B cell (primary cell): ENCODE results near the gene CNOT6L. TPM values are rescaled to one million over a fixed set of nuclear protein-coding genes. Genes with fewer than 3 reads are reported as not detected.

Experiments used
- ATAC-seq: fragments of 200-7000 bp; cut with Tn5 transposase; one replicate; pipeline ENCODE4 v1.10.0; 2021; ENCODE audit warnings: low read depth, mild to moderate bottlenecking, moderate number of reproducible peaks, moderate library complexity
- CTCF ChIA-PET: fragments of 350-600 bp; sonication (Branson Sonifier 250); formaldehyde crosslinking; loops from one replicate; lab custom pipeline; 2021; ENCODE audit warnings: antibody characterized with exemption, inconsistent platforms; lab: Charles Lee
- POLR2A ChIA-PET: fragments of 350-600 bp; sonication (Branson Sonifier 250); formaldehyde crosslinking; loops from one replicate; lab custom pipeline; 2021; ENCODE audit warnings: antibody characterized with exemption; lab: Charles Lee
- DNase-seq: peaks from one replicate; pipeline ENCODE4 v3.0.0; 2013
- H2AFZ ChIP-seq: 2 replicates; pipeline ENCODE4 v1.6.1; 2012; ENCODE audit warnings: mild to moderate bottlenecking, low read depth, low read length; ENCODE audit not compliant: insufficient read depth, poor library complexity, severe bottlenecking
- H3K27ac ChIP-seq, 2 donors: 1 replicate in 1 of 2; 2 replicates in 1 of 2; pipeline ENCODE4 v1.5.1; 2012 to 2013; ENCODE audit warnings: low read length in 2 of 2, mild to moderate bottlenecking in 2 of 2, moderate library complexity in 1 of 2
- H3K27me3 ChIP-seq, 4 experiments: fragments of 200-600 bp in 1 of 4; sonication (generic) in 1 of 4; replicated peaks in 1 of 4; 1 replicate in 2 of 4; 2 replicates in 2 of 4; pipeline versions ENCODE4 v1.6.1 to v1.7.0; 2013 to 2016; ENCODE audit warnings: low read length in 3 of 4, mild to moderate bottlenecking in 2 of 4, mixed read lengths in 1 of 4, moderate library complexity in 1 of 4; ENCODE audit not compliant: insufficient read depth in 4 of 4, control insufficient read depth in 3 of 4; ENCODE audit errors: control extremely low read depth in 1 of 4
- H3K36me3 ChIP-seq, 2 experiments: replicated peaks in 1 of 2; 1 replicate in 1 of 2; 2 replicates in 1 of 2; pipeline versions ENCODE4 v1.6.1 to v1.7.1; 2013; ENCODE audit warnings: low read length in 1 of 2; ENCODE audit not compliant: insufficient read depth in 2 of 2, control insufficient read depth in 1 of 2; ENCODE audit errors: control extremely low read depth in 1 of 2, extremely low read depth in 1 of 2
- H3K4me1 ChIP-seq, 2 donors: fragments of 200-600 bp in 1 of 2; sonication (generic) in 1 of 2; 1 replicate in 1 of 2; 2 replicates in 1 of 2; pipeline versions ENCODE4 v1.5.1 to v1.6.1; 2013 to 2017; ENCODE audit warnings: low read length in 2 of 2; ENCODE audit not compliant: control insufficient read depth in 2 of 2, insufficient read depth in 2 of 2
- H3K4me2 ChIP-seq: replicated peaks from 2 replicates; pipeline ENCODE3; 2012; ENCODE audit warnings: mild to moderate bottlenecking, low read depth, low read length; ENCODE audit not compliant: poor library complexity, severe bottlenecking
- H3K4me3 ChIP-seq, 5 experiments: fragments of 200-600 bp in 1 of 5; sonication (generic) in 1 of 5; 1 replicate in 3 of 5; 2 replicates in 2 of 5; pipeline versions ENCODE4 v1.5.1 to v1.7.0; 2011 to 2016; ENCODE audit warnings: low read length in 4 of 5, mild to moderate bottlenecking in 4 of 5, low read depth in 2 of 5, control low read depth in 1 of 5, moderate library complexity in 1 of 5; ENCODE audit not compliant: insufficient read depth in 1 of 5; ENCODE audit errors: control extremely low read depth in 1 of 5, extremely low read depth in 1 of 5
- H3K79me2 ChIP-seq: fragments of 200-600 bp; sonication (generic); one replicate; pipeline ENCODE4 v1.6.0; 2016; ENCODE audit warnings: low read length; ENCODE audit not compliant: control insufficient read depth, insufficient read depth
- H3K9ac ChIP-seq: fragments of 200-600 bp; sonication (generic); 2 replicates; pipeline ENCODE4 v1.6.1; 2017; ENCODE audit warnings: mild to moderate bottlenecking, low read length, moderate library complexity
- H3K9me3 ChIP-seq, 3 donors: one replicate each; pipeline versions ENCODE4 v1.6.1 to v1.7.1; 2013; ENCODE audit warnings: low read length in 2 of 3; ENCODE audit not compliant: control insufficient read depth in 2 of 3, insufficient read depth in 1 of 3; ENCODE audit errors: control extremely low read depth in 1 of 3
- H4K20me1 ChIP-seq: 2 replicates; pipeline ENCODE4 v1.6.0; 2012; ENCODE audit warnings: mild to moderate bottlenecking, low read length; ENCODE audit not compliant: insufficient read depth, control insufficient read depth, poor library complexity, severe bottlenecking
- H3K27ac Mint-ChIP-seq: one replicate; pipeline ENCODE4 v1.8.0; 2021; ENCODE audit warnings: mixed read lengths
- H3K27me3 Mint-ChIP-seq: one replicate; pipeline ENCODE4 v1.8.0; 2021; ENCODE audit warnings: mixed read lengths
- H3K4me1 Mint-ChIP-seq: one replicate; pipeline ENCODE4 v1.8.0; 2021; ENCODE audit warnings: mixed read lengths
- H3K4me3 Mint-ChIP-seq: one replicate; pipeline ENCODE4 v1.8.0; 2021; ENCODE audit warnings: mixed read lengths
- H3K9me3 Mint-ChIP-seq: one replicate; pipeline ENCODE4 v1.8.0; 2022; ENCODE audit warnings: mixed read lengths; ENCODE audit not compliant: insufficient read depth
- EZH2 ChIP-seq: IDR thresholded peaks from 2 replicates; pipeline ENCODE4 v1.6.1; 2012; ENCODE audit warnings: borderline replicate concordance, low read depth, mild to moderate bottlenecking, moderate library complexity, low read length; ENCODE audit not compliant: insufficient read depth, poor library complexity, severe bottlenecking
- WGBS: methylation state at CpG from one replicate; pipeline ENCODE4 v1.1.5; 2013; ENCODE audit warnings: missing lambda C conversion rate; ENCODE audit not compliant: insufficient coverage; 5-methylcytosine and 5-hydroxymethylcytosine counted together
- intact Hi-C: fragments of 100-400 bp; cut with micrococcal nuclease; formaldehyde crosslinking; loops from one replicate; pipeline ENCODE4 v1.10.0; 2022
- polyA plus RNA-seq: library from polyadenylated mRNA; depleted of rRNA; stranded (reverse); fragments of >200 nt; gene quantifications from 2 replicates; pipeline ENCODE4 v1.2.3, GENCODE V29; 2012
- total RNA-seq, 2 donors: library from RNA; stranded (reverse); fragments of 120-200 nt in 1 of 2; gene quantifications; 1 replicate in 1 of 2; 2 replicates in 1 of 2; pipeline versions ENCODE4 v1.2.3 to v1.2.4, GENCODE V29; 2013 to 2022
- TF ChIP-seq, protein P1 (sequence below): fragments of 200-600 bp; IDR thresholded peaks from one replicate; pipeline ENCODE4 v1.8.0; 2022; ENCODE audit warnings: antibody characterized with exemption, mild to moderate bottlenecking

The CNOT6L gene
- total and polyA plus RNA-seq, 2 donors (not counting 1 experiment from before 2014, with no cell fraction given): 18.8 to 119 TPM

DNA sequence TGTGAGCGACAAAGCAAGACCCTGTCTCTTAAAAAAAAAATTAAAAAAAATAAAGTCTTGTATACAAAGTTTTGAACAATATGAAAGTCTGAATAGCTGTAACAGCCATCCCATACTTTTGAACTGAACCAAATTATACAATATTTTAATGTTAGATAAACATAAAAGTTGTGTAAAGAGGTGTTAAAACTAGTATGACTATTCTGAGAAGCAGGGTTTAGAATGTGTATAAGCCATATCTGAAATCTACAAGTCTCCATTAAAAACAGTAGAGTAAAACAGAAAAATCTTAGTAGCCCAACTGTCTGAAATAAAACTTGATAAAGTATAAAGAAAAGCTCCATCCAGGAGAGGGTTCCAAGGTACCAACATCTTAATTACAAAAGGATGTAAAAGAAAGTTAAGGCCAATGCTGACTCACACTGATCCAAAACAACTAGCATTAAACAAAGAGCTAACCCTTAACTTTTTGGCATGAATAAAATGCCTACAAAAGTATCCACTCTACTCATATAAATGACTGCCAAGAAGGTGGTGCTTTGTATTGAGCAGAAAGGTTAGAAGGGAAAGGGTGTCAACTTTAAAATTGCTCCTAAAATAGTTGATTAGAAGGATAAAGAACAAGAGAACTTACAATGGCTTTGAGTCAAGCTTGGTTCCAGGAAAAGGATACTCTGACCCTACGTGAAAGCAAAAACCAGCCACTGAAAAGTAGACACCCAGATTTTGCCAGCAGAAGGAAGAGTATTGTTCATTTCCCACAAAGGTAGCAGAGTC lies 18.5 kb downstream of the CNOT6L start:
- intact Hi-C loops: loop anchor here (2.0 kb wide), 1 partner anchor 18 kb away; the partner anchor contains the start of gene CNOT6L
- POLR2A ChIA-PET: interaction anchor here (1.0 to 1.5 kb wide), 3 partner anchors 18 to 62 kb away, joined by 4 to 9 read pairs (median 4); partner anchors contain the start of gene MRPL1
- Histone ChIP-seq H3K4me1 (peaks cover 24 to 37% of the 10 kb centered on the region in 2 donors), H3K4me2 (peak overlapping the region; percentile 67), H3K9ac (peak overlapping the region; percentile 38), H3K9me3 (peaks cover 0 to 4% (median 0%) of the 10 kb centered on the region in 3 donors), H3K36me3 (no peaks in the 10 kb centered on the region), H3K27me3 (no peaks in the 10 kb centered on the region), H4K20me1 (peaks cover 92% of the 10 kb centered on the region), H3K4me3 (peak overlapping the region in 1 of 5 experiments; percentile 3), H3K79me2 (peaks cover 99% of the 10 kb centered on the region), H2AFZ (no peak overlapping the region), H3K27ac (peak overlapping the region in 1 of 2 donors; percentile 60)
- Mint-ChIP-seq H3K4me3 (peak overlapping the region; percentile 68), H3K27me3 (no peaks in the 10 kb centered on the region), H3K4me1 (peaks cover 57% of the 10 kb centered on the region), H3K9me3 (peaks cover 3% of the 10 kb centered on the region), H3K27ac (peak overlapping the region; percentile 61)
- ATAC-seq (no peak), DNase-seq (no peak)
- TF ChIP-seq, protein P1, sequence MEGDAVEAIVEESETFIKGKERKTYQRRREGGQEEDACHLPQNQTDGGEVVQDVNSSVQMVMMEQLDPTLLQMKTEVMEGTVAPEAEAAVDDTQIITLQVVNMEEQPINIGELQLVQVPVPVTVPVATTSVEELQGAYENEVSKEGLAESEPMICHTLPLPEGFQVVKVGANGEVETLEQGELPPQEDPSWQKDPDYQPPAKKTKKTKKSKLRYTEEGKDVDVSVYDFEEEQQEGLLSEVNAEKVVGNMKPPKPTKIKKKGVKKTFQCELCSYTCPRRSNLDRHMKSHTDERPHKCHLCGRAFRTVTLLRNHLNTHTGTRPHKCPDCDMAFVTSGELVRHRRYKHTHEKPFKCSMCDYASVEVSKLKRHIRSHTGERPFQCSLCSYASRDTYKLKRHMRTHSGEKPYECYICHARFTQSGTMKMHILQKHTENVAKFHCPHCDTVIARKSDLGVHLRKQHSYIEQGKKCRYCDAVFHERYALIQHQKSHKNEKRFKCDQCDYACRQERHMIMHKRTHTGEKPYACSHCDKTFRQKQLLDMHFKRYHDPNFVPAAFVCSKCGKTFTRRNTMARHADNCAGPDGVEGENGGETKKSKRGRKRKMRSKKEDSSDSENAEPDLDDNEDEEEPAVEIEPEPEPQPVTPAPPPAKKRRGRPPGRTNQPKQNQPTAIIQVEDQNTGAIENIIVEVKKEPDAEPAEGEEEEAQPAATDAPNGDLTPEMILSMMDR: no peak
- TF ChIP-seq EZH2: no peak
- CTCF ChIA-PET: interaction anchor here (0.6 to 1.3 kb wide), 3 partner anchors 17 to 19 kb away, joined by 3 to 5 read pairs (median 3); partner anchors contain the start of gene CNOT6L
- 58% methylated on average over 1 of the region's 2 CpGs for WGBS

DNA sequence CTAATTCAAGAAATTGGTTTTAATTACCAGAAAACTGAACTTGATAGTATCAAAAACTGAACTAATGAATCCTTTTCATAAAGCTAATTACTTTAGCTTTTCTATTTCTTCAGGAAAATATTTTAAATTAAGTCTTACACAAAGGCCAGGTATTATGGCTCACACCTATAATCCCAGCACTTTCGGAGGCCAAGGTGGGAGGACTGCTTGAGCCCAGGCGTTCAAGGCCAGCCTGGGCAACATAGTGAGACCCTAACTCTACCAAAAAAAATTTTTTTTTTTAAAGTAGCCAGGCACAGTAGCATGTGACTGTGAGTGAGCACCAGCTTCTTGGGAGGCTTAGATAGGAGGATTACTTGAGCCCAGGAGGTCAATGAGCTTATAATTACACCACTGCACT lies 19.1 kb downstream of the CNOT6L start:
- Histone ChIP-seq H3K4me2 (peak overlapping the region; percentile 67), H3K4me1 (peaks cover 22 to 34% of the 10 kb centered on the region in 2 donors), H3K9me3 (peaks cover 2 to 9% (median 5%) of the 10 kb centered on the region in 3 donors), H3K79me2 (peaks cover 99% of the 10 kb centered on the region), H3K27me3 (no peaks in the 10 kb centered on the region), H3K36me3 (no peaks in the 10 kb centered on the region), H2AFZ (no peak overlapping the region), H4K20me1 (peaks cover 93% of the 10 kb centered on the region), H3K9ac (no peak overlapping the region), H3K27ac (no peak overlapping the region), H3K4me3 (no peak overlapping the region)
- ChIA-PET CTCF (interaction anchor here (1.3 kb wide), 1 partner anchor 20 kb away, joined by 5 read pairs; no protein-coding TSS in a partner anchor), POLR2A (interaction anchor here (1.0 to 1.5 kb wide), 2 partner anchors 18 to 20 kb away, joined by 4 read pairs; no protein-coding TSS in a partner anchor)
- peaks cover 6% of the 10 kb centered on the region for H3K9me3 Mint-ChIP-seq
- ATAC-seq (no peak), DNase-seq (no peak)
- WGBS: no CpG with 5 or more reads among the region's 2 CpGs
- H3K4me3 Mint-ChIP-seq: no peak overlapping the region
- H3K27me3 Mint-ChIP-seq: no peaks in the 10 kb centered on the region
- intact Hi-C loops: loop anchor here (2.0 kb wide), 1 partner anchor 19 kb away; the partner anchor contains the start of gene CNOT6L
- H3K27ac Mint-ChIP-seq: no peak overlapping the region
- TF ChIP-seq, protein P1: no peak
- no peak for TF ChIP-seq EZH2
- H3K4me1 Mint-ChIP-seq: peaks cover 57% of the 10 kb centered on the region
